ENCODE results near the gene FBXL7. TPM values are rescaled to one million over a fixed set of nuclear protein-coding genes. Genes with fewer than 3 reads are reported as not detected.

Gene FBXL7
- polyA plus RNA-seq, 1 donor (not counting 4 experiments of a cell fraction or from before 2014, with no cell fraction given): 0.22 TPM

- Histone ChIP-seq H3K4me3 (ENCODE audit: control insufficient read depth in 2 of 3, extremely low read depth in 1 of 3, insufficient read depth in 2 of 3, low read depth in 1 of 3, low read length in 3 of 3) (no peak overlapping the region), H3K9me1 (ENCODE audit: control insufficient read depth, extremely low read depth, insufficient read depth, low read length) (no peaks in the 10 kb centered on the region), H3K4me2 (ENCODE audit: control insufficient read depth, extremely low read depth, insufficient read depth, low read depth, low read length) (no peak overlapping the region), H3K9me3 (ENCODE audit: control insufficient read depth, low read depth, low read length) (peaks cover 6% of the 10 kb centered on the region), H3K79me2 (ENCODE audit: control insufficient read depth, insufficient read depth, low read length) (no peaks in the 10 kb centered on the region), H3K27ac (ENCODE audit: control insufficient read depth, insufficient read depth, low read length) (no peak overlapping the region), H3K27me3 (ENCODE audit: control insufficient read depth, extremely low read depth, insufficient read depth, low read length) (no peaks in the 10 kb centered on the region), H2AFZ (ENCODE audit: control insufficient read depth, low read length) (no peak overlapping the region), H3K36me3 (ENCODE audit: control insufficient read depth in 2 of 2, extremely low read depth in 1 of 2, insufficient read depth in 2 of 2, low read length in 2 of 2) (no peaks in the 10 kb centered on the region), H3K9ac (ENCODE audit: control insufficient read depth, extremely low read depth, insufficient read depth, low read length) (no peak overlapping the region), H4K20me1 (ENCODE audit: control insufficient read depth, extremely low read depth, insufficient read depth, low read length) (no peaks in the 10 kb centered on the region), H3K4me1 (ENCODE audit: control insufficient read depth, extremely low read depth, insufficient read depth, low read length) (no peaks in the 10 kb centered on the region)
- dilution Hi-C loops (cut with MboI; ENCODE audit: extremely low pct_ligation_motif_present, low sequenced_read_pairs): no loop called here
- FAIRE-seq (no peak), DNase-seq (ENCODE audit: low read depth, low spot score) (no peak)
- TF ChIP-seq CTCF (optimal IDR thresholded peaks at IDR 0.05 in 1 of 3, IDR thresholded peaks at IDR 0.05 in 1 of 3, conservative IDR thresholded peaks at IDR 0.05 in 1 of 3; ENCODE audit: extremely low read depth in 1 of 3, insufficient read depth in 2 of 3, low read length in 3 of 3) (no peak), EZH2 (IDR thresholded peaks at IDR 0.05; ENCODE audit: low read length) (no peak)
These were observed 439.0 kb downstream of the FBXL7 start for GRCh38 chr5:15938961-15939360.

- H3K9me3 ChIP-seq (ENCODE audit: control insufficient read depth, low read depth, low read length): peaks cover 6% of the 10 kb centered on the region
- H2AFZ ChIP-seq (ENCODE audit: control insufficient read depth, low read length): no peak overlapping the region
- H3K9ac ChIP-seq (ENCODE audit: control insufficient read depth, extremely low read depth, insufficient read depth, low read length): no peak overlapping the region
- no peaks in the 10 kb centered on the region for H3K4me1 ChIP-seq (ENCODE audit: control insufficient read depth, extremely low read depth, insufficient read depth, low read length)
- no peaks in the 10 kb centered on the region for H3K9me1 ChIP-seq (ENCODE audit: control insufficient read depth, extremely low read depth, insufficient read depth, low read length)
- dilution Hi-C loops (cut with MboI; ENCODE audit: extremely low pct_ligation_motif_present, low sequenced_read_pairs): no loop called here
- H4K20me1 ChIP-seq (ENCODE audit: control insufficient read depth, extremely low read depth, insufficient read depth, low read length): no peaks in the 10 kb centered on the region
- no peaks in the 10 kb centered on the region for H3K79me2 ChIP-seq (ENCODE audit: control insufficient read depth, insufficient read depth, low read length)
- TF ChIP-seq CTCF (optimal IDR thresholded peaks at IDR 0.05 in 1 of 3, IDR thresholded peaks at IDR 0.05 in 1 of 3, conservative IDR thresholded peaks at IDR 0.05 in 1 of 3; ENCODE audit: extremely low read depth in 1 of 3, insufficient read depth in 2 of 3, low read length in 3 of 3) (no peak), EZH2 (IDR thresholded peaks at IDR 0.05; ENCODE audit: low read length) (no peak)
- no peaks in the 10 kb centered on the region for H3K36me3 ChIP-seq (ENCODE audit: control insufficient read depth in 2 of 2, extremely low read depth in 1 of 2, insufficient read depth in 2 of 2, low read length in 2 of 2)
- H3K27ac ChIP-seq (ENCODE audit: control insufficient read depth, insufficient read depth, low read length): no peak overlapping the region
- H3K4me2 ChIP-seq (ENCODE audit: control insufficient read depth, extremely low read depth, insufficient read depth, low read depth, low read length): no peak overlapping the region
- DNase-seq (ENCODE audit: low read depth, low spot score) (no peak), FAIRE-seq (no peak)
- no peaks in the 10 kb centered on the region for H3K27me3 ChIP-seq (ENCODE audit: control insufficient read depth, extremely low read depth, insufficient read depth, low read length)
- no peak overlapping the region for H3K4me3 ChIP-seq (ENCODE audit: control insufficient read depth in 2 of 3, extremely low read depth in 1 of 3, insufficient read depth in 2 of 3, low read depth in 1 of 3, low read length in 3 of 3)
These were observed 440.9 kb downstream of the FBXL7 start for GRCh38 chr5:15940905-15941304.
